ENCODE results near the gene HLA-DOA.

DNA sequence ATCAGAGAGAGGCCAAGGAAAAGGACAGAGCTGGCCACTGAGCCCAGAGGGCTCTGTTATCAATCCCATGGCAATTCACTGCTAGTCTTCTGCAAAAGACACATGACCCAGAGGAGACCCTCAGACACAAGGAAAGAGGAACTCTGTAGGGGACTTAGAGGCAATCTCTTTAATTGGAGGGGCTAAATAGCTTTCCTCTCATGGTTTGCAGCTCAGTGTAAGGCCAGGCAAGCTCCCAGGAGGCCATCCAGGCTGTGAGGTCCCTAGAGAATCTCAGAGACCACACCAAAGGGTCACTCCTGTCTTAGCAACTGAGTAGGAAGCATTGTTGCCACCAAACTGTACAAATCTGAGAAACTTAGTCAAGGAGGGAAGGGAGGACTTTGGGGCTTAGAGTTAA is 10.0 kb upstream of the HLA-DOA start:
- TF ChIP-seq, protein P1, sequence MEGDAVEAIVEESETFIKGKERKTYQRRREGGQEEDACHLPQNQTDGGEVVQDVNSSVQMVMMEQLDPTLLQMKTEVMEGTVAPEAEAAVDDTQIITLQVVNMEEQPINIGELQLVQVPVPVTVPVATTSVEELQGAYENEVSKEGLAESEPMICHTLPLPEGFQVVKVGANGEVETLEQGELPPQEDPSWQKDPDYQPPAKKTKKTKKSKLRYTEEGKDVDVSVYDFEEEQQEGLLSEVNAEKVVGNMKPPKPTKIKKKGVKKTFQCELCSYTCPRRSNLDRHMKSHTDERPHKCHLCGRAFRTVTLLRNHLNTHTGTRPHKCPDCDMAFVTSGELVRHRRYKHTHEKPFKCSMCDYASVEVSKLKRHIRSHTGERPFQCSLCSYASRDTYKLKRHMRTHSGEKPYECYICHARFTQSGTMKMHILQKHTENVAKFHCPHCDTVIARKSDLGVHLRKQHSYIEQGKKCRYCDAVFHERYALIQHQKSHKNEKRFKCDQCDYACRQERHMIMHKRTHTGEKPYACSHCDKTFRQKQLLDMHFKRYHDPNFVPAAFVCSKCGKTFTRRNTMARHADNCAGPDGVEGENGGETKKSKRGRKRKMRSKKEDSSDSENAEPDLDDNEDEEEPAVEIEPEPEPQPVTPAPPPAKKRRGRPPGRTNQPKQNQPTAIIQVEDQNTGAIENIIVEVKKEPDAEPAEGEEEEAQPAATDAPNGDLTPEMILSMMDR (IDR thresholded peaks at IDR 0.05), result no peak
- no peak for TF ChIP-seq POLR2A (IDR thresholded peaks at IDR 0.05)

All from body of pancreas (tissue), 4 donors.